GM19035 (cell line): Measurements from ENCODE around the gene TMEM272.
A peak's percentile ranks its signal among the peaks of the same experiment; 100 is the strongest.

Source experiments
- ATAC-seq: cut with Tn5 transposase; IDR thresholded peaks from one replicate; pipeline ENCODE4 v1.9.1; 2021; ENCODE audit not compliant: unreplicated experiment

Gene TMEM272

DNA sequence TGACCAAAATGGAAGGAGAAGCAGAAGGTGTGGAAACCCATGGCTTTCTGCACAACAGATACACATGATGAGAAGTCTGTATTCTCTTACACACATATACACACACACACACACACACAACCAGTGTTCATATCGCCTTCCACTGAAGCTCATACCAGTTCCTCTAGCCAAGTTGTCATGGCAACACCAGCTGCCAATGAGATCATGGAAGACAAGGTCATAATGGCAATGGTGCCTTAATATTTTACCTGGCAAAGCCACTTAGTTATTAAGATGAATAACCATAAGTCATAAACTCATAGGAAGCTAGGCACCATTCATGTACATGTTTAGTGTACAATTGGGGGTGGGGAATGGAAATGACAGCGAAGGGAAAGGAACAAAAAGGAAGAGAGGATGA is 38.4 kb downstream of the TMEM272 start:
- no peak for ATAC-seq

DNA sequence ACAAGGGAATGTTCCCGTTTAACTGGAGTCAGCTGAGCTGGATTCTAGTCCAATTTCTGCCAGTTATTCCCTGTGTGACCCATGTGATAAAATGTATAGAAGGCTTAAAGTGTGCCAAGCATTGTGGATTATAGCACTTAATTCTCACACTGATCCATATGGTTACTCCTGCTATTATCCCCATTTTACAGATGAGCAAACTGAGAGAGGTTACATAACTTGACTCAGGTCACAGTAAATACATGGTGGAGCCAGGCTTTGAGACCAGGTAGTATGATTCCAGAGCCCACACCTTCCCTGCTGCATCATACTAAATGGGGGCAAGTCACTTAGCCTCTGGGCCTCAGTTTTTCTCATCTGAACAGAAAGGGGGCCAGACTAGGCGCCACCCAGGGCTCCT is 39.1 kb downstream of the TMEM272 start:
- ATAC-seq, result no peak

DNA sequence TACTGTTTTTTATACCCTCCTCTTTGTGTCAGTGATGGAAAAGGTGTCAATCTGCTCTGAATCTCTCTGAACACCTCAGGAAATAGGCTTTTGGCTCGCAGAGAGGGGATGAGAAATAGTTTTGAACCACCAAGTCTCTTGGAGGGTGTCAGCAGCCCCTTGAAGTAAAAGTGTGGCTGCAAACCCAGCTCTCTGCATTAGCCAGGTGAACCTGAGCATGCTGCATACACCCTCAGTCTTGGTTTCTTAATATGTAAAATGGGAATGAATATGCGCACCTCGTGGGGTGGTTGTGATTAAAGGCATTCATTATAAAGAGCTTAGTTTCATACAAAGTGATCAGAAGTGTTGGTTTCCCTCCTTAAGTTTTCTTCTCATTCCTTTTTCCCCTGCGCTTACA is 39.7 kb downstream of the TMEM272 start:
- ATAC-seq, result no peak

DNA sequence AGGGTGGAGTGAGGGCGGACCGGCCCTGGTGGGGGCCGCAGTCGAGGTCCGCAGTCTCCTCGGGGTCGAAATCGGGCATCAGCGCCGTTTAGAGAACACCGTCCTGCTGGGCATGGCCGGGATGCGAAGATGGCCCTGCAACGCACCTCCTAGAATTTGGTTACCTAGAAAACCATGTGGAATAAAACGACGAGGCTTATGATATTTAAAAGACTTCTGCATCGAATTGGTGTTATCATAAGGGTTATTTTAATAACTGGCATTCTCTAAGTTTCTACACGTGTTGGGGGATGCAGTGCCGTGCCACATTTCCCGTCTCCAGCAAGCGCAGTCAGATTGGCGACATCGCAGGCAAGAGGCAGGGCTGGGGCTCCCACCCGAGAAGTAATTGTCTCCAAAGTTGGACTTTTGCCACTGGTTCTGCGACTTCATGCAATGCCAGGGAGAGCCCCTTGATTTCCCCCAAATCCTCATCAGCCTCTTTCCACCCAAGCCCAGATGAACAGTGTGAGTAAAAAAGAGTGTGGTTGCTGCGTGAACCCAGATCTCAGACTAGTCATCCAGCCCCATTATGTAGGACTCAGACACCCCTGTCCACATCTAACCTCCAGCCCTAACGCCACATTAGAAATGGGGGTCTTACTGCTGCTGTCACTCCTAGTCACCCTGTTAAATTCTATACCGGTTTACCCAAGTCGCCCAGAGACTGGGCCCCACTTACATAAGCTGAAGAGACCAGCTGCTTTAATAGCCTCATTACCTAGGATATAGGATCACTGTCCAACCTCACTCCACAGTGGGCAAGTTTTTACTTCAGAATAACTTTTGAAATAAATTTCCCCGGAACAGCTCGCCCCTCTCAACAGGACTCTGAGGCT is 40.4 kb downstream of the TMEM272 start:
- ATAC-seq, result no peak

DNA sequence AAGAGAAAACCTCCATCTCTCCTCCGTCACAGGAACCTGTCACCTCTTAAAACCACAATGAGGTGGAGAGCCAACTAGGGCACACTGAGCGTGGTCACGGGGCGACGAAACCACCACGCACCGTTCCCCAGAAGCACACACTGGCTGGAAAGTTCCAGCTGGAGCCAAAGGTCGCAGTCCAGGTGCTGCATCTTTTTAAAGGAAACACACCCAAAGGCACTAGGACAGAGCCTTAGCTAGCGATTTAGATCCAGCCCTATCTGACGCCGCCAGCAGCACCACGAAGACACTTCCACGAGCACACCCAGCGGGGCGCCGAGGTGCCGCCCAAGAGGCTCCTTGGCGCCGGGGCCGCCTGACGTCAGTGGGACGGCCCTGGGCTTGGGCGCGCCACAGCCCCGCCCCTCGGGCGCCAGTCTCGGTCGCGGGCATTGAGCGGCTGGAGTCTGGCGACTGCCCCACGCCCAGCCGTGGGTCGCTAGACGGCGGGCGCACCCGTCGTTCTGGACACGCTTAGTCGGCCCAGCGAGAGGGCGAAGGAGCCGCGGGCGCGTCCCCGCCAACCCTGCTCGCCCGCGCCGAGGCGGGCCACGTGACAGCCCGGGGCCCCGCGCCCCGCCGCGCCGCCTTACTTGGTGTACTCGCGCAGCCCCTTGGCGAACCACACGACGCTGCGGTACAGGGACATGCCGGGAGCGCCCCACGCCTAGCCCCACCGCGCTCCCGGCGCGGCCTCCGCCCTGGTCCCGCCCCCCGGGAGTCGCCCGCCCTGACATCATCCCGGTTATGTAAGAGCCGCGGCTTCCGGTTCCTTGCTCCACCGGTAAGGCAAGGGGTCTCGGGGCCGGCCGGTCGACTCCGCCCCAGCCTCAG is 41.3 kb downstream of the TMEM272 start, which contains the start of gene DHRS12:
Gene DHRS12, minus strand, starts transcription at position 742 of the 873 bp plus-strand sequence. CDS start 4,504 bp downstream, outside the sequence.
- peak; percentile 89 for ATAC-seq

DNA sequence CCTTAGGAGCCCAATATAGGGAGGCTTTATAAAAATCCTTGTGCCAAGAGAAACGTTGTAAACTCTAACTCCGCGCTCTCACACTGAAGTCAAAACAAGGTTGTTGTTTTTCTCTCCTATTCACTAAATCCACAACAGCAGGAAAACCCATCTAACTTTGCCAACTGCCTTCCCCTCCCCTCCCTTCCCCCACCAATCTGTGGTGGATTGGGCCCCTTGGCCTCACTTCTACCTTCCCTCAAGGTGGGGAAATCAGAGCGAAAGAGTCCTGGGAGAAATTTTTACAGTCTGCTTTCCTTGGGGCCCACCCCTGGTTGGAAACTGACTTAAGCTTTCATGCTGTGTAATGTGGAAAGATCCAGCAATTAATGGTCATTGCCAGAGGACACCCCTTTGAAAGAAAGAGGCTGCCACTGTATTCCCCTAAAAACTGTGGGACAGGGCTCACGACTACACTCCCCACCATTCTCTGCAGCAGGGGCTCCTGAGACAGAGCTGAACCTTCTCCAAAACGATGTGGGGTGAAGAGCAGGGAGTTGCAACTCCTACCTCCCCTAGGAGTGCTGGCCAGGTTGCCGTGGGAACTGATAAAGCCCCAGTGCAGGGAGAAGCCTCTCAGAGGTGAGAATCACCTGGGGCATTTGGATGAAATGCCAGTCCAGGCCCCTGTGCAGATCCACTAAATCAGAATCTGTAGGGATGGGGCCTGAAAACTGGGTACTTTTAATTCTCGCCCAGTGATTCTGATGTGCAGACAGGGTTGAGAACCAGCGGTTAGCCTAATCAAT is 42.2 kb downstream of the TMEM272 start:
- no peak for ATAC-seq

DNA sequence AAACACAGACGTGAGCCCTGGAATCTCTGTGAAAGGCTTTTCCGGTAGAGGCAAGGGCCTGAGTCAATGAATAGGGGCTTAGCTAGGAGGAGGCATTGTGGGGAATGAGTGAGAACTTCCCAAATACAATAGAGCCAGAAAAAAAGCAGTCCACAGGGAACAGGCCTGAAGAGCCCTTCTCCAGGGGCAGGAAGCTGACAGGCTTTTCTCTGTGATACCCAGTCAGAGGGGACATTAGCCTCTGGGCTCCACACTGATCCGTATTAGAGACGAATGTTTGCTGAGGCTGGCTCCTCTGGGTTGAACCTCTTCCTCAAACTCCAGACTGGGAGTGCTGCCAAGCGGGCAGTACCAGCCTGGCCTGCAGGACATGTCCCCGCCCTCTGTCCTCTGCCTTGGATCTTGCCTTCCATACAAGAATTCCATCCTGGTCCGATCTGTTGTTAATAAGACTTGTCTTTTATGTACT is 43.3 kb downstream of the TMEM272 start:
- ATAC-seq, result no peak

DNA sequence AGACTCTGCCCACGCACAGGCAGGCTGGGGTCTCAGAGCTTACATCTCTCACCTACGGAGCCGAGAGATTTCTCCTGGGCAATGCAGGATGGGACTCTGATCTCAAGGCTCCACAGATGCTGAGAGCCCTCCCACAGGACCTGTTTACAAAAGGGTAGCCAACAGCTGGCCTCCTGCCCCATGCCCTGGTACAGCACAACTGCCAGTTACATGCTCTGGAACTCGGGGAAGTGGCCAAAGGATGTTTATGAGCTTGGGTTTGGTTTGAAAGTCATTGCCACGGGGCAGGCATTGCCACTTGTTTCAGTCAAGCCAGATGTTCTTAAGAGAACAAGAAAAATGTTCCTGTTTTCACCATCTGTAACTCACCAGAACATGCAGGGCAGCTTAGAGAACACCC is 44.5 kb downstream of the TMEM272 start:
- no peak for ATAC-seq

DNA sequence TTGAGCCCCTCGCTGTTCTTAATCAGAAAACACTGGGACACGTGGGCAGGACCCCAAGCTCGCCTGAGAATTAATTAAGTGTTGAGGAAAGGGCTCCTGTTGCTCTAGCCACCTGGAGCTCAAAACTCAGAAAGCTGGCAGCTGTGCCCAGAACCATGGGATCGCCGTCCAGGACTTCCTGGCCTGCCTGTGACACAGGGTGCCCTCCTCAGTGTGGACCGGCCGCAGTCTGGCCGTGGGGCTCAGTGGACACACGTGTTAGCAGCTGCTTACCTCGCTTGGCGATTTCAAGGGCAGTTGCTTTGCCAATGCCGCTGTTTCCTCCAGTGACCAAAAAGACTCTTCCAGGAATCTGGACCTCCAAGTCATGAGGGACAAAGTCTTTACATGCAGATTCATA is 45.7 kb downstream of the TMEM272 start:
- no peak for ATAC-seq

DNA sequence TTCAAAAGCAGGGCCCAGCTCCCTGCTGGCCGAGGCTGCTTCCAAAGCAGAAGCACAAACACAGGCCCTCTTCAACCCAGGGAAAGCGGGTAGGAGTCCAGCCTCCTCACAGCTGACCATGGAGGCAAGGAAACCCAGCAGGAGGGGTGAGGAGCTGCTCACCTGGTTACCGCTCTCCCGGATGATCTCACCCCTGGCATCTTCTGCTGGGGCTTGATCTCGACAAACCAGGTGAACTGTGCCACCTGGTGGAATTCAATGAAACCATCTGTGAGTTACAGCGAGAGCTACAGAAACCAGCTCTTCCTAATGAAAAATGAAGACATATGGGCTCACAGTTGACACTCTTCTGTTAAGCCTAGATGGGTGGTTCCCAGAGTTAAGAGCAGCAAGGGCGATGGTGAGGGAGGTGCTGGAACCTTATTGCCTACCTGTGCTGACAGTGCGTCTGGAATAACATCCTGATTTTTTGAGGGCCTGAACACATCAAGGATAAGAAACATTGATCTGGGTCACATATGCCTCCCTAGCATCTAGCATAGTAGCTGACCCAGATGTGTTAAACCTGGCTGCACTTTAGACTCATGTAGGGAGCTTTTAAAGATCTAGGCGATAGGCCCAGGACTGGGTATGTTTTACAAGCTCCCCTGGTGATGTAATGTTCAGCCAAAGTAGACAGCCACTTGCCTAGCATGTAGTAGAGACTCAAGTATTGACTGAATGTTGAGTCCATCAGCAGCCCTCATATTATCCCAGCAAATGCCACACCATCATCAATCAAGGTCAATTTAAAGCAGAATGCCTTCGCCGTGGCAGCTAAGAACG is 47.1 kb downstream of the TMEM272 start:
- ATAC-seq, result no peak

DNA sequence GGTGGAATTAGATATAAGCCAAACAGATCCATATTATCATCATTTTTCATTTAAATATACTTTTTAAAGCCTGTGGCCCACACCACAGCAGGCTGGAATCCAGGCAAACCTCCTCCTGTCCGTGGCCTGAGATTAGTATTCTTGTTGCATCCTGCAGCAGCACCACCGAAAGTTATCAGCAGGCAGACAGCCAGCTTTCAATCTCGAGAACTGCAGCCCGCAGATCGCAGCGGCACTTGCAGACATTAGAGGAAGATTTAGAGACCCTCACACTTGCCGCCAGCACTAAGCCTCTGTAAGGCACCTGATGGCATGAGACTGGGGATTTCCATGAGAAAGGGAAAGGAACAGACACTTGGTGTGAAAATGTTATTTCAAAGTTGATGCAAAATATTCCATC is 48.4 kb downstream of the TMEM272 start:
- ATAC-seq, result no peak

DNA sequence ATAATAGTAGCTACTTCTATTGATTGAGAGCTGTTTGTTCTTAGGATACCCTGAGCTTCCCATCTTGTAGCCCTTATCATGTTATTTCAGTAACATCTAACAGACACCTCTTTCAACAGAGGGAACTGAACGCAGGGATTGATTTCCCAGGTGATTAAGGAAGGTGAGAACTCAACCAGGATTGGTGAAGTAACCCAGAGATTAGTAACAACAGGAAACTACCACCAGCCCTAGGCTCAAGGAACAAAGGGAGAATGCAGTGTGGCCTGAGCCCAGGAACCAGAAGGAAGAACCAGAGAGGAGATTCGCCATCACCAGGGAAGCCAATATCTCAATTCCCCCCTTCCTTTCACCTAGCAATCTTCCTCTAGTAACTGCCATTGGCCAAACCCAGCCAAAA is 49.6 kb downstream of the TMEM272 start:
- no peak for ATAC-seq

DNA sequence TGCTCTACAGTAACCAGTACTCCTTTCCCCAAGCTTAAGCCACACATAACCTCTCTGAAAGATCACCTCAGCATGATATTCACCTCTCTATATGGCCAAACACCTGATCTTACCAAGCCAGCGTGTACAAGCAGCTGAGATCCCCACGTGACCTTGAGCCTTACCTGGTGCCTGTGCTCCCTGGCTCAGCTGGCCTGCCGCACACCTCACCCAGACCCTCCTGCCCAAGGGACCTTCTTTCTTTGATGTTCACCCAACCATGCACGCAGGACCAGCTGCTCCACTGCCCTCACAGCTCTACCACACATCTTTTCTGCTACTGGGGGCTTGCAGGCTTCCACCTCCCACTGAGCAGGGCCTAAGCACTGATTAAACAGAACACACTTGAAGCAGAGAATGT is 50.0 kb downstream of the TMEM272 start:
- ATAC-seq, result no peak

DNA sequence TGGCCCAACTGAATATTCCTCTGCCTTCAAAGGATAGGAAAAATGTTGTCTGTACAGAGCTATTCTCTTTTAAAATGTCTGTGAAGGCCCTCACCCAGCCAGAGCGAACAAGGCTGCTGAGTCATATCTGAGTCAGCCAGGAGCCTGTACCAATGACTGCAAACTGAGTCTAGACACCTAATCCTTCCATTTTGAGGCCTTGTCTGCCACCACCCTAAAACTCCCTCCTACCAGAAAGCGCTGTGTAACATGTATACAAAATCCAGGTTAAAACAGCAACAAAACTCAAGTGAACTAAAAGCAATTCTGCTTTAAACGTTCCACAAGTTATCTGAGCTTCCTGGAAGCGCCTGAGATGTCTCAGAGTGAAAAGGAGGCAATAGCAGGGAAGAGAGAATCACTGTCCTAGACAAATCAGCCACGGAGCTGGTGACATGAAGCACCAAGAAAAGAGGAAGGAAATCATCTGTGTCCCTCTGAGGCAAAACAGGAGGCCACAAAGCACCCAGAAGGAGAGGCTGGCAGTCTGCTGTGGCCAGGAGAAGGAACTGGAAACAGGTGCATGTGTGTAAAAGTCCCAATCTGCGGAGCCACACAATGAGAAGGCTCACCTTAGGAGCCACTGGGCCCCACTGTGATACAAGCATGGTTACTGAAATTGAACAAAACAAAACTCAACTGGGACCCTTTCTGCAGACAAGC is 51.3 kb downstream of the TMEM272 start:
- ATAC-seq, result peak; percentile 64

DNA sequence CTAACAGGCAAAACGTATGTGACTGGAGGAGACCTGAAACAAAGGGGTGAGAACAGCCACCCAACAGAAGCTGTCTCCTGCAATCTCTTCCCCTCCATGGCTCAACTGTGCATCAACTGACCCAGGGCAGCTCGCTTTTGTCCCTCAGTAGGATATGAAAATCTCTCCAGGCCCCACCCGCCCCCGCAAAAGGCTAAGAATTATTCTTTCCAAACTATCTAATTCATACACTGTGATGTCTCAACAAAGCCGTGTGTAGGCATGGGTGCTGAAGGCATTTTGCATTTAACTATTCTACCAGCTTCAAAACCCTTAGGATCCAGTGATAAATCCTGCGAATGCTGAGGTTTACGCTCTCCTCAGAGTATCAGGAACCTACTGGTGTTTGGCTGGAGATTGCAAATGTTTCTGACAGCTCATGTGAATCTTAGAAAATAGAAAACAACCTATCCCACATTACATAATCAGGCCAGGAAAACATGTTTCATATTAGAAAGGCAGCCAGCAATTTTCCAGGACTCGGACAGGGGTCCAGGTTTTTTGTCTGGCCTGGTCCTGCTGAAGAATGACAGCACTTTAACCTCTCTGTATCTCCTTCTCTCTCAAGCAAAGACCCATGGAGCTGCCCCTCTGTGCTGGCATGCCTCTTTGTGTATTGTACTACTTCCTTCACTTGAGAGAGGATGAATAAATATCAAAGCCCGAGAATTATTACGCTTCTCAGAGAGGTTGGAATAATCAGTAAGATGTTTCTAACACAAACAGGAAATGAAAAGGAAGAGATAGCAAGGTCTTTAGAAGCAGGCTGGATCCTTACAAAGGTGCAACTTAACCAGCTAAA is 58.3 kb downstream of the TMEM272 start:
- ATAC-seq, result no peak

DNA sequence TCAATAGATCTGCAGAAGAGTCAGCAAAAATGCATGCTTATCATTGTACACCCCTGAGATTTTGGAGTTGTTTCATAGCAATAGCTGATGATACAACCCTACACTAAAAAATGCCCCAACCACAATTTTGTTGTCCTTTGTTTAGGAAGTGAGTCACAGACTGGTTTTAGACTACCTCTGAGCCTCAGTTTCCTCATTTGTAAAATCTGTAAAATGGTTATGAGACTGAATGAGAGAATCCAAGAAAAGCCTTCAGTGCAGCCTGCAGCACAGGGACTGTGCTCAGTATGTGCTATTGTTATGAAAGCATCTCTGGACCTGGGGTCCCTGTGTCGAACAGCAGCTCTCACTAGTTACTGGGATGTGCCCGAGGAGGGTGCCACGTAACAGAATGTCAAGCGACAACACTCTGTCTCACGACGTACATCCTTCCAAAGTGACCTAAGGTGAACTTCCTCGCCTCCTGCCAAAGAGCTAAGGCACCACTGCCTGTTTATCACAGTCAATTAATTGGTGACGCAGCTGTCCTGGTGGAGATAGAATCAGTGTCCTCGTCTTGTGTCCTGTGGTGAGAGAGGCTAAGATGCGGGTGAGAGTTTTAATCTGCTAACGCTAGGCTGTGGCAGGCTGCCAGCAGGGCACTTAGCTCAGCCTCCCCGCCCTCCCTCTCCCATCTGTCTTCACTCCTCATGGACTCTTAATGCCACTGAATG is 59.1 kb downstream of the TMEM272 start:
- no peak for ATAC-seq

DNA sequence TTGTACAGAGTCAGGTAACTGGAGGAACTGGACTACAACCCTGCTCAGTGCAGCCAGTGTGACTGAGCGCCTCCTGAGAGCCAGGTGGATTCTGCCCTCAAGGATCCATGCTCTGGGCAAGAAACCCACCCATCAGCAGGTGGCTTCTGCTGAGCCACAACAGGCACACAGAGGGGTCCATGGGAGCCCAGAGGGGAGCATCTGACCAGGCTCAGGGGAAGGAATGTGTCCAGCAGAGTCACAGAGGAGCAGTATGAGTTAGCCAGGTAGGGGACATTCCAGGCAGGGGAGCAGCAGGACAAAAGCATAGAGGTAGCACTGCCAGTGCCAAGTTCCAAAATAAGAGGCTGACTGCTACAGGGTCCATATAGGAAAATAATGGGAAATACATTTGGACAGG is 60.9 kb downstream of the TMEM272 start:
- no peak for ATAC-seq
